GM21786 (cell line): Measurements from ENCODE around the gene AKAP6.

ENCODE experiments used
- ATAC-seq: cut with Tn5 transposase; IDR thresholded peaks from one replicate; pipeline ENCODE4 v1.9.1; 2021; ENCODE audit not compliant: unreplicated experiment

Gene AKAP6

GRCh38 chr14:32813401-32813800 is 484.3 kb downstream of the AKAP6 start:
- no peak for ATAC-seq

- ATAC-seq, result no peak
Observed at GRCh38 chr14:32814721-32815120, 485.6 kb downstream of the AKAP6 start.

GRCh38 chr14:32816588-32816987 is 487.5 kb downstream of the AKAP6 start:
- no peak for ATAC-seq

DNA sequence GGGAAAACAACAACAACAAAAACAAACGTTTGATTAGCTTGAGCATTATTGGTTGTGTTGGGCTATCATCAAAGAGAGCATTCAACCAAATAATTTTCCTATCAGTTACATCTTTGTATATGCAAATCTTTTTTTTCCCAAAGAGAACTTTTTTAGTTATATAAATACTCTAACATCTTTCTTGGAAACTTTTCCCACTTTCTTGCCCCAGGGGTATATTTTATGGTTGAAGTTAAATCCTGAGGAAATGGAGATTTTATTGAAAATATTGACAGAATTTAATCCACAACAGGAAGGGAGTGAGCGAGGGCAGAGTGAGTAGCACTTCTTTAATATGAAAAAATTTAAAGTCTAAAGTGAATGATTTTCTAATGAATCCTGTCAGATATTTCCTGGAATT is 488.7 kb downstream of the AKAP6 start:
- ATAC-seq, result no peak

- ATAC-seq, result no peak
Observed at GRCh38 chr14:32818581-32818980, 489.5 kb downstream of the AKAP6 start.

DNA sequence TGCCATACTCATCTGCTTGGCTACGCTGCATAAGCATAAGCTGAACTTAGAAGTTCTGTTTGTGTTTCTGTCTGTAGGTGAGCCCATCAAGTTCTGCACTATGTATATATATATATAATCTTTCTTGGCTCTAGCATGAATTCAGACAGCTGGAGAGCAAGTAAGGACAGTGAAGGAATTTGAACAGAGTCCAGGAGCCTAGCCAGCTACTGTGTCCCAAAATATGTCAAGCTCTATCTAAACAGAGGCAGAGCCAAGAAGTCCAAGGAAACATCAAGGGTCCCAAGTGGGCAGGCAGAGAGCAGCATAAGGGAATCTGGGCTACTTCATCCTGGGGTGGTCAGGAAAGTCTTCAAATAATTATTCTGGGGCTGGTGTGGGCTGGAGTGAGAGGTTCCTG is 491.1 kb downstream of the AKAP6 start:
- no peak for ATAC-seq

- ATAC-seq, result no peak
Observed at GRCh38 chr14:32820682-32821081, 491.6 kb downstream of the AKAP6 start.

- no peak for ATAC-seq
Observed at GRCh38 chr14:32821964-32822653, 493.0 kb downstream of the AKAP6 start.

DNA sequence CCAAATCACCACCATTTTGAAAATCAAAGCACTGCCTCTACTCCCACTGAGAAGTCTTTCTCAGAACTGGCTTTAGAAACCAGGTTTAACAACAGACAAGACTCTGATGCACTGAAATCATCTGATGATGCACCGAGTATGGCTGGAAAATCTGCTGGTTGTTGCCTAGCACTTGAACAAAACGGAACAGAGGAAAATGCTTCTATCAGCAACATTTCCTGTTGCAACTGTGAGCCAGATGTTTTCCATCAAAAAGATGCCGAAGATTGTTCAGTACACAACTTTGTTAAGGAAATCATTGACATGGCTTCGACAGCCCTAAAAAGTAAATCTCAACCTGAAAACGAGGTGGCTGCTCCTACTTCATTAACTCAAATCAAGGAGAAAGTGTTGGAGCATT is 494.6 kb downstream of the AKAP6 start:
- no peak for ATAC-seq

DNA sequence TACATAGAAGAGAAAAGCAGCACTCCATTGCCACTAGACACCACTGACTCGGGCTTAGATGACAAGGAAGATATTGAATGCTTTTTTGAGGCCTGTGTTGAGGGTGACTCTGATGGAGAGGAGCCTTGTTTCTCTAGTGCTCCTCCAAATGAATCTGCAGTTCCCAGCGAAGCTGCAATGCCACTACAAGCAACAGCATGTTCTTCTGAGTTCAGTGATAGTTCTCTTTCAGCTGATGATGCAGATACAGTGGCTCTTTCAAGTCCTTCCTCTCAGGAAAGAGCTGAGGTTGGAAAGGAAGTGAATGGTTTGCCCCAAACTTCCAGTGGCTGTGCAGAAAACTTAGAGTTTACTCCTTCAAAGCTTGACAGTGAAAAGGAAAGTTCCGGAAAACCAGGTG is 495.1 kb downstream of the AKAP6 start:
- ATAC-seq, result no peak

DNA sequence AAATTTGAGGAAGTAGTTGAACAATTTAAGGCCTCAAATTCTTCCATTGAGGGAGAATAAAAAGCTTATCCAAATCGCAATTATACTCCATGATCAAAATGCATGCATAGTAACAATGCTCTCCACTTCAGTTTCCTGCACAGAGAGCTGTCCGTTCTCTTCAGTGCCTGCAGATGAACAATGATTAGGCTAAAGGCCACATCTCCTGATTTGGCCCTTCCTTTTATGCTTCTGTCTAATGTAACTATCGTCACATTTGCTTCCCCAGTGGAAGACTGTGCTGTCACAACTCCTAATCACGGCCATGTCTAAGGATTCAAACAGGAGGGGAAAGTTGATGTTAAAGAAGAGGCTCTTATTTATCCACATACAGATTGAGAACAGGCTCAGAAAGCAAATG is 496.0 kb downstream of the AKAP6 start:
- ATAC-seq, result no peak

GRCh38 chr14:32826404-32827082 is 497.4 kb downstream of the AKAP6 start:
- no peak for ATAC-seq

DNA sequence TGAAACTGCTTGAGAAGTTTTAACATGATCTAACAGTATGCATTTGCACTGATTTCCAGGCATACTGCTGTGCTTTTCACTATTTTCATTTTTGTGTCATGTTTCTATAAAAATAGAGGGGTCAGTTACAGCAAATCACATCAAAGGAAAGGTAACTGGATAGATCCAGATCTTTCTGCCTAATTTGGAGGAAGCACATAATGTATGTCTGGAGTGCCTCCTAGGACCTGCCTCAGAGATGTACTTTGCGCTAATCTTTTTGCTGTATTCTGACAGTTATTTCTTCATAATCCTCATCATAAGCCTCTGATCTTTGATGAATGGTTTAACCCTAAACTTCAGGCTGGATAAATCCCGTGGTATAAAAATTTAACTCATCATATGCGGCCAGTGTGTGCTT is 498.4 kb downstream of the AKAP6 start:
- ATAC-seq, result no peak

DNA sequence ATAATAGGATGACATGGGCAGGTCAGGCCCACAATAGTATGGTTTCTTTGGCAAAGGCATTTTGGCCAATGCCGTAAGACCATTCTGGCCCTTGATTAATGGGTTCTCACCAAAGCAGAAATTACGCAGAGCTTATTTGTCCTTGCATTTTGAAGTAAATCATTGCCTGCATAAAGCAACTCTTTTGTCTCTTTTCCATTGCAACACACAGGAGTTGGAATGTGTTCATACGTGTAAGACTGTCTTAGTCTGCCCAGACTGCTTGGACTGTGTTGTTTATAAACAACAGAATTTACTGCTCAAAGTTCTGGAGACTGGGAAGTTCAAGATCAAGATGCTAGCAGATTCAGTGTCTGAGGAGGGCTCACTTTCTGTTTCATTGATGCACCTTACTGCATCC is 506.8 kb downstream of the AKAP6 start:
- no peak for ATAC-seq

DNA sequence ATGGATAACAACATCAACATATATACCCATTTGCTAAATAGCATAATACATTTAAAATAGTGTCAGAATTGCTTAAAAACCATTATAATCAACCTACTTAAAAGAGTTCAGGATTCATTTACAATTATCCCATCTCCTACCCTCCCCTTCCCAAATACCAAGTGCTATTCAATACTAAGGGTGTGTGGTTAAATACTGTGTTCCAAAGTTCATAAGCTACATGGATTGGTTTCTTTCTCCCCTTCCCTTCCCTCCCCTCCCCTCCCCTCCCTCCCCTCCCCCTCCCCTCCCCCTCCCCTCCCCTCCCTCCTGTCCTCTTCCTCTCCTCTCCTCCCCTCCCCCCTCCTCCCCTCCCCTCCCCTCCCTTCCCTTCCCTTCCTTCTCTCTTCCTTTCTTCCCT is 512.6 kb downstream of the AKAP6 start:
- ATAC-seq, result no peak

- no peak for ATAC-seq
Observed at GRCh38 chr14:32846821-32847365, 517.8 kb downstream of the AKAP6 start.

GRCh38 chr14:32847867-32848266 is 518.8 kb downstream of the AKAP6 start:
- ATAC-seq, result no peak

GRCh38 chr14:32865827-32866376 is 536.8 kb downstream of the AKAP6 start:
- no peak for ATAC-seq

GRCh38 chr14:32883188-32883587 is 554.1 kb downstream of the AKAP6 start:
- no peak for ATAC-seq
